ENCODE measurements around the gene ATXN1L.
"Not testable (repeated sequence)": the region's sequence is repeated elsewhere in the genome, so short reads cannot be mapped to it uniquely, and the experiment has no call there.

ATXN1L gene

DNA sequence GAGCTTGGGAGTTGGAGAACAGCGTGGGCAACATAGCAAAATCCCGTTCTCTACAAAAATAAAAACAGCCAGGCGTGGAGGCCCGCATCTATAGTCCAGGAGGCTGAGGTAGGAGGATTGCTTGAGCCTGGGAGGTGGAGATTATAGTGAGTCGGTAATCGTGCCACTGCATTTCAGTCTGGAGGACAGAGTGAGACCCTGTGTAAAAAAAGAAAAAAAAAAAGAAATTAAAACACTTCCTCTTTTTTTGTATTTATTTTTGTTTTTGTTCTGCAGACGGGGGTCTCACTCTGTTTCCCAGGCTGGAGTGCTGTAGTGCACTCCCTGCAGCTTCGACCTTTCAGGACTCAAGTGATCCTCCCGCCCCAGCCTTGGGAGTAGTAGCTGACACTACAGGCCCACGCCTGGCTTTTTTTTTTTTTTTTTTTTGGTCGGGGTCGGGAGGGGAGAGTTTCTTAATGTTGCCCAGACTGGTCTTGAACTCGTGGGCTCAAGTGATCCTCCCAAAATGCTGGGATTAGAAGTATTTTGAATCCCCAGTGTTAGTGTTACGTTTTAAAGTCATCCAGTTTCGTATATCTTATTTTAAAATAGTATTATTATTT lies 51.1 kb downstream of the ATXN1L start:
- Histone ChIP-seq H3K4me1 (peaks cover 0 to 63% (median 25%) of the 10 kb centered on the region in 4 donors), H3K9me3 (no peaks in the 10 kb centered on the region), H3K27me3 (no peaks in the 10 kb centered on the region), H3K4me3 (peak overlapping the region; percentile 79 to 83), H3K27ac (peak overlapping the region; percentile 94 to 97), H3K36me3 (no peaks in the 10 kb centered on the region)
- TF ChIP-seq, protein P1, sequence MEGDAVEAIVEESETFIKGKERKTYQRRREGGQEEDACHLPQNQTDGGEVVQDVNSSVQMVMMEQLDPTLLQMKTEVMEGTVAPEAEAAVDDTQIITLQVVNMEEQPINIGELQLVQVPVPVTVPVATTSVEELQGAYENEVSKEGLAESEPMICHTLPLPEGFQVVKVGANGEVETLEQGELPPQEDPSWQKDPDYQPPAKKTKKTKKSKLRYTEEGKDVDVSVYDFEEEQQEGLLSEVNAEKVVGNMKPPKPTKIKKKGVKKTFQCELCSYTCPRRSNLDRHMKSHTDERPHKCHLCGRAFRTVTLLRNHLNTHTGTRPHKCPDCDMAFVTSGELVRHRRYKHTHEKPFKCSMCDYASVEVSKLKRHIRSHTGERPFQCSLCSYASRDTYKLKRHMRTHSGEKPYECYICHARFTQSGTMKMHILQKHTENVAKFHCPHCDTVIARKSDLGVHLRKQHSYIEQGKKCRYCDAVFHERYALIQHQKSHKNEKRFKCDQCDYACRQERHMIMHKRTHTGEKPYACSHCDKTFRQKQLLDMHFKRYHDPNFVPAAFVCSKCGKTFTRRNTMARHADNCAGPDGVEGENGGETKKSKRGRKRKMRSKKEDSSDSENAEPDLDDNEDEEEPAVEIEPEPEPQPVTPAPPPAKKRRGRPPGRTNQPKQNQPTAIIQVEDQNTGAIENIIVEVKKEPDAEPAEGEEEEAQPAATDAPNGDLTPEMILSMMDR (IDR thresholded peaks at IDR 0.05): no peak
- no peak for DNase-seq
- intact Hi-C loops (cut with DNase I; ENCODE audit: low total_unique reads): loop anchor here (5.0 kb wide), 1 partner anchor 90 kb away; the partner anchor contains the start of gene AP1G1

DNA sequence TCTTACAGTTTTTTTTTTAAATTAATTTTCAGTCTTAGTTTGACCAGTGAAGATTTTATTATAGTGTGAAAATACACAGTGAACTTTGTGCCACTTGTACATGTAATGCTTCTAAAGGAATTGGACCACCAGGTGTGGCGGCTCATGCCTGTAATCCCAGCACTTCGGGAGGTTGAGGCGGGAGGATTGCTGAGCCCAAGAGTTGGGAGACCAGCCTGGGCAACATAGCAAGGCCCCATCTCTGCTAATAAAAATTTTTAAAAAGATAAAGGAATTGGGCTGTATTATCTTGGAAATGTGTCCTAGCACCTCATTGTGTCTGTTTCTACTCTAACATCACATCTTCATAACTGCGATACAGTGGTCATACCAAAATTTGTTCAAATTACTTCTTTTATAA lies 53.4 kb downstream of the ATXN1L start:
- Histone ChIP-seq H3K36me3 (no peaks in the 10 kb centered on the region), H3K9me3 (no peaks in the 10 kb centered on the region), H3K4me3 (no peak overlapping the region), H3K27ac (peak overlapping the region in 1 of 2 donors; percentile 54), H3K4me1 (peaks cover 0 to 80% (median 28%) of the 10 kb centered on the region in 4 donors), H3K27me3 (no peaks in the 10 kb centered on the region)
- intact Hi-C loops (cut with DNase I; ENCODE audit: low total_unique reads): loop anchor here (5.0 kb wide), 1 partner anchor 92 kb away; the partner anchor contains the start of gene AP1G1
- no peak for DNase-seq
- TF ChIP-seq, protein P1 (IDR thresholded peaks at IDR 0.05): no peak

DNA sequence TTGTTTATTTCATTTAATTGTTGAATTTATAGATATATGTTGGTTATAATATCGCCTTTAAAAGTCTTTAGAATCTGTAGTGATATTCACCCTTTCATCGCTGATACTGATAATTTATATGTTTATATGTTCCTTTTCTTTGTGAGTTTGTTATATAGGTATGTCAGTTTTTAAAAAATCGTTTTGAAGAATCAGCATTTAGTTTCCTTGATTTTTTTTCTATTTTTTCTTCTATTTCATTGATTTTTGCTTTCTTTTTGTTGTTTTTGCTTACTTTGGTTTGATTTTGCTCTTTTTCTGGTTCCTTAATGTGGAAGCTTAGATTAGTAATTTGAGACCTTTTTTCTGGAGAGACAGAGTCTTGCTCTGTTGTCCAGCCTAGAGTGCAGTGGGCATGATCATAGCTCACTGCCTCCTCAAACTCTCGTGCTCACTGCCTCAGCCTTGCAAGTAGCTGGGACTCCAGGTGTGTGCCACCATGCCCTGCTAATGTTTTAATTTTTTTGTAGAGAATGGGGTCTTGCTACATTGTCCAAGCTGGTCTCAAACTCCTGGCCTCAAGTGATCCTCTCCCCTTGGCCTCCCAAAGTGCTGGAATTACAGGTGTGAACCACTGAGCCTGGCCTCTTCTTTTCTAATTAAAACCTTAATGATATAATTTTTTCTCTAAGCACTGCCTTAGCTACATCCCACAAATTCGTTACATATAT lies 57.0 kb downstream of the ATXN1L start:
- Histone ChIP-seq H3K9me3 (no peaks in the 10 kb centered on the region), H3K4me3 (no peak overlapping the region), H3K4me1 (peaks cover 0 to 86% (median 30%) of the 10 kb centered on the region in 4 donors), H3K27ac (no peak overlapping the region), H3K27me3 (no peaks in the 10 kb centered on the region), H3K36me3 (no peaks in the 10 kb centered on the region)
- TF ChIP-seq, protein P1 (IDR thresholded peaks at IDR 0.05): no peak
- DNase-seq: no peak
- intact Hi-C loops (cut with DNase I; ENCODE audit: low total_unique reads): no loop called here

DNA sequence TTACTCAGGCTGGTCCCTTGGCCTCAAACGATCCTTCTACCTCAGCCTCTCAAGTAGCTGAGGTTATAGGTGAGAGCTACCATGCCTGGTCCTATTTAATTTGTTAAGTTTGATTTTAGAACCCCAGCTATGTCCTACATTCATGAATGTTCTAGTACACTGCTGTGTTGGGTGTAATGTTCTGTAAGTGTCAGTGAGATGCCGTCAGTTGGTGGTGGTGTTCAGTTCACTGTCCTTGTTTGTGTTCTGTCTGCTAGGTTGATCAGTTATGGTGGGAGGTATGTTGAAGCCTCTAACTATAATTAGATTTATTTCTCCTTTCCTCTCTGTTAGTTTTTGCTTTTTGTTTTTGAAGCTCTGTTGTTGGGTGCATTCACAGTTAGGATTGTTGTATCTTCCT lies 57.8 kb downstream of the ATXN1L start:
- peaks cover 0 to 86% (median 28%) of the 10 kb centered on the region in 4 donors for H3K4me1 ChIP-seq
- TF ChIP-seq, protein P1 (IDR thresholded peaks at IDR 0.05): no peak
- no peak for DNase-seq
- H3K27ac ChIP-seq: no peak overlapping the region
- no peaks in the 10 kb centered on the region for H3K27me3 ChIP-seq
- H3K9me3 ChIP-seq: no peaks in the 10 kb centered on the region
- intact Hi-C loops (cut with DNase I; ENCODE audit: low total_unique reads): no loop called here
- H3K36me3 ChIP-seq: no peaks in the 10 kb centered on the region
- H3K4me3 ChIP-seq: no peak overlapping the region

DNA sequence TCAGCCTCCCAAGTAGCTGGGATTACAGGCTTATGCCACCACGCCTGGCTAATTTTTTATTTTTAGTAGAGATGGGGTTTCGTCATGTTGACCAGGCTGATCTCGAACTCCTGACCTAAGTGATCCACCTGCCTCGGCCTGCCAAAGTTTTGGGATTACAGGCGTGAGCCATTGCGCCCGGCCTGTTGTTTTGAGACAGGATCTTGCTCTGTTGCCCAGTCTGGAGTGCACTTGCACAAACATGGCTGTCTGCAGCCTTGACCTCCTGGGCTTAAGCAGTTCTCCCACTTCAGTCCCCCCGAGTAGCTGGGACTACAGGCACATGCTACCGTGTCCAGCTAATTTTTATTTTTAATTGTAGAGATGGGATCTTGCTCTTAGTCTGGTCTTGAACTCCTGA lies 58.5 kb downstream of the ATXN1L start:
- no peak overlapping the region for H3K4me3 ChIP-seq
- TF ChIP-seq, protein P1 (IDR thresholded peaks at IDR 0.05): no peak
- no peak overlapping the region for H3K27ac ChIP-seq
- H3K9me3 ChIP-seq: no peaks in the 10 kb centered on the region
- intact Hi-C loops (cut with DNase I; ENCODE audit: low total_unique reads): no loop called here
- H3K36me3 ChIP-seq: peaks cover 0 to 2% (median 0%) of the 10 kb centered on the region in 3 donors
- no peak for DNase-seq
- H3K27me3 ChIP-seq: no peaks in the 10 kb centered on the region
- H3K4me1 ChIP-seq: peaks cover 0 to 86% (median 23%) of the 10 kb centered on the region in 4 donors

DNA sequence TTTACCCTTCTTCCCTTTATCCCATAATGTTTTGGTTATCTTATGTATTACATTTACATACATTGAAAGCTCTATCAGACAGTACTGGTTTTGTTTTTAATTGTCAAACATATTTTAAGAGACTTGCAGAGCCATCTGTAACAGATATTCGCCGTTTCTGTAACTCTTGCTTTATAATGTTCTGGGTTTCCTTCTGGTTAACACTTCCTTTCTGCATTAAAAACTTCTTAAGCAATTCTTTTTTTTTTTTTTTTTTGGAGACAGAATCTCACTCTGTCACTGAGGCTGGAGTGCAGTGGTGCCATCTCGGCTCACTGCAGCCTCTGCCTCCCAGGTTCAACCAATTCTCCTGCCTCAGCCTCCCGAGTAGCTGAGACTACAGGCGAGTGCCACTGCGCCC lies 60.0 kb downstream of the ATXN1L start:
- H3K27me3 ChIP-seq, H3K4me3 ChIP-seq, DNase-seq, H3K27ac ChIP-seq, H3K36me3 ChIP-seq, H3K9me3 ChIP-seq: not testable (repeated sequence)
- peaks cover 0 to 81% (median 18%) of the 10 kb centered on the region in 4 donors for H3K4me1 ChIP-seq
- intact Hi-C loops (cut with DNase I; ENCODE audit: low total_unique reads): loop anchor here (2.0 kb wide), 1 partner anchor 49 kb away; no protein-coding TSS in a partner anchor
